ENCODE data around the gene C16orf46. TPM values are rescaled to one million over a fixed set of nuclear protein-coding genes. Genes with fewer than 3 reads are reported as not detected.

The C16orf46 gene
- polyA plus RNA-seq, 1 donor from 2014 or later = 8.7 TPM

DNA sequence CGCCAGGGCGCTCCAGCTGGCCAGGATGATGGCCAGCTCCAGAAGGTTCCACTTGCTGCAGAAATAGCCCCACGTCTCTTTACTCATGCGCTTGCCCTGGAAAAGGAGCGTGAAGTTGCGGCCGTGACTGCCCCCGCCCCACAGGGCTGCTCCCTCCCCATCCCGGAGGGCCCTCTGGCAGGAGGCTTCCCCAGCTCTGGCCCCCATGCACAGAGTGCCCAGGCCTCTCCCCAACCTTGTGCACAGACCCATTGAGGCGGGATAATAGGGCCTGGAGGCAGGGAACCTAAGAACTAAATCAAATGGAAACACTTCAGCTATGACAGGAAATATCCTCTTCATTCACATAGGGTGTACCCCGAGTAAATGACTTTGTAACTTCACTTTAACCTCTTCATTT is 40.4 kb upstream of the C16orf46 start:
- no peaks in the 10 kb centered on the region for H3K27me3 ChIP-seq (ENCODE audit: insufficient read depth, low read depth, low read length)
- no peaks in the 10 kb centered on the region for H3K9me3 ChIP-seq (ENCODE audit: low read length)
- TF ChIP-seq POLR2AphosphoS5 (IDR thresholded peaks at IDR 0.05) (no peak), SMC3 (conservative IDR thresholded peaks at IDR 0.05; ENCODE audit: poor library complexity) (no peak), EP300 (conservative IDR thresholded peaks at IDR 0.05; ENCODE audit: poor library complexity, severe bottlenecking) (no peak), MXI1 (conservative IDR thresholded peaks at IDR 0.05; ENCODE audit: poor library complexity, severe bottlenecking) (no peak), RAD21 (conservative IDR thresholded peaks at IDR 0.05) (no peak), EZH2 (IDR thresholded peaks at IDR 0.05; ENCODE audit: borderline replicate concordance, insufficient read depth, low read length, poor library complexity, severe bottlenecking) (no peak), TAF1 (IDR thresholded peaks at IDR 0.05; ENCODE audit: low read depth) (no peak)
- TF ChIP-seq, protein P1, sequence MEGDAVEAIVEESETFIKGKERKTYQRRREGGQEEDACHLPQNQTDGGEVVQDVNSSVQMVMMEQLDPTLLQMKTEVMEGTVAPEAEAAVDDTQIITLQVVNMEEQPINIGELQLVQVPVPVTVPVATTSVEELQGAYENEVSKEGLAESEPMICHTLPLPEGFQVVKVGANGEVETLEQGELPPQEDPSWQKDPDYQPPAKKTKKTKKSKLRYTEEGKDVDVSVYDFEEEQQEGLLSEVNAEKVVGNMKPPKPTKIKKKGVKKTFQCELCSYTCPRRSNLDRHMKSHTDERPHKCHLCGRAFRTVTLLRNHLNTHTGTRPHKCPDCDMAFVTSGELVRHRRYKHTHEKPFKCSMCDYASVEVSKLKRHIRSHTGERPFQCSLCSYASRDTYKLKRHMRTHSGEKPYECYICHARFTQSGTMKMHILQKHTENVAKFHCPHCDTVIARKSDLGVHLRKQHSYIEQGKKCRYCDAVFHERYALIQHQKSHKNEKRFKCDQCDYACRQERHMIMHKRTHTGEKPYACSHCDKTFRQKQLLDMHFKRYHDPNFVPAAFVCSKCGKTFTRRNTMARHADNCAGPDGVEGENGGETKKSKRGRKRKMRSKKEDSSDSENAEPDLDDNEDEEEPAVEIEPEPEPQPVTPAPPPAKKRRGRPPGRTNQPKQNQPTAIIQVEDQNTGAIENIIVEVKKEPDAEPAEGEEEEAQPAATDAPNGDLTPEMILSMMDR (IDR thresholded peaks at IDR 0.05; ENCODE audit: poor library complexity, severe bottlenecking) = no peak
- TF ChIP-seq, protein P2, sequence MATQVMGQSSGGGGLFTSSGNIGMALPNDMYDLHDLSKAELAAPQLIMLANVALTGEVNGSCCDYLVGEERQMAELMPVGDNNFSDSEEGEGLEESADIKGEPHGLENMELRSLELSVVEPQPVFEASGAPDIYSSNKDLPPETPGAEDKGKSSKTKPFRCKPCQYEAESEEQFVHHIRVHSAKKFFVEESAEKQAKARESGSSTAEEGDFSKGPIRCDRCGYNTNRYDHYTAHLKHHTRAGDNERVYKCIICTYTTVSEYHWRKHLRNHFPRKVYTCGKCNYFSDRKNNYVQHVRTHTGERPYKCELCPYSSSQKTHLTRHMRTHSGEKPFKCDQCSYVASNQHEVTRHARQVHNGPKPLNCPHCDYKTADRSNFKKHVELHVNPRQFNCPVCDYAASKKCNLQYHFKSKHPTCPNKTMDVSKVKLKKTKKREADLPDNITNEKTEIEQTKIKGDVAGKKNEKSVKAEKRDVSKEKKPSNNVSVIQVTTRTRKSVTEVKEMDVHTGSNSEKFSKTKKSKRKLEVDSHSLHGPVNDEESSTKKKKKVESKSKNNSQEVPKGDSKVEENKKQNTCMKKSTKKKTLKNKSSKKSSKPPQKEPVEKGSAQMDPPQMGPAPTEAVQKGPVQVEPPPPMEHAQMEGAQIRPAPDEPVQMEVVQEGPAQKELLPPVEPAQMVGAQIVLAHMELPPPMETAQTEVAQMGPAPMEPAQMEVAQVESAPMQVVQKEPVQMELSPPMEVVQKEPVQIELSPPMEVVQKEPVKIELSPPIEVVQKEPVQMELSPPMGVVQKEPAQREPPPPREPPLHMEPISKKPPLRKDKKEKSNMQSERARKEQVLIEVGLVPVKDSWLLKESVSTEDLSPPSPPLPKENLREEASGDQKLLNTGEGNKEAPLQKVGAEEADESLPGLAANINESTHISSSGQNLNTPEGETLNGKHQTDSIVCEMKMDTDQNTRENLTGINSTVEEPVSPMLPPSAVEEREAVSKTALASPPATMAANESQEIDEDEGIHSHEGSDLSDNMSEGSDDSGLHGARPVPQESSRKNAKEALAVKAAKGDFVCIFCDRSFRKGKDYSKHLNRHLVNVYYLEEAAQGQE (IDR thresholded peaks at IDR 0.05; ENCODE audit: borderline replicate concordance) = no peak
- no peaks in the 10 kb centered on the region for H3F3A ChIP-seq (ENCODE audit: insufficient read depth, low read length, poor library complexity, severe bottlenecking)
- no peak overlapping the region for H3K4me3 ChIP-seq (ENCODE audit: low read length)
- H4K20me1 ChIP-seq (ENCODE audit: insufficient read depth) = no peaks in the 10 kb centered on the region
- no peak overlapping the region for H3K9ac ChIP-seq (ENCODE audit: low read length)
- H3K36me3 ChIP-seq (ENCODE audit: insufficient read depth, low read length) = no peaks in the 10 kb centered on the region
- no peak overlapping the region for H3K27ac ChIP-seq (ENCODE audit: low read length)
- H3K79me2 ChIP-seq (replicated peaks; ENCODE audit: insufficient read depth, low read length) = no peaks in the 10 kb centered on the region
- no peak overlapping the region for H3K4me2 ChIP-seq (ENCODE audit: low read length)
- H3K9me2 ChIP-seq (ENCODE audit: insufficient read depth, low read length) = no peaks in the 10 kb centered on the region
- H2AFZ ChIP-seq (ENCODE audit: low read depth, low read length) = no peak overlapping the region

- Histone ChIP-seq H3K9ac (ENCODE audit: low read length) (no peak overlapping the region), H3F3A (ENCODE audit: insufficient read depth, low read length, poor library complexity, severe bottlenecking) (no peaks in the 10 kb centered on the region), H2AFZ (ENCODE audit: low read depth, low read length) (no peak overlapping the region)
These were observed 39.2 kb upstream of the C16orf46 start for GRCh38 chr16:81116285-81116684.

More at GRCh38 chr16:81116285-81116684, 39.2 kb upstream of the C16orf46 start:
- no peaks in the 10 kb centered on the region for H3K9me2 ChIP-seq (ENCODE audit: insufficient read depth, low read length)
- no peaks in the 10 kb centered on the region for H4K20me1 ChIP-seq (ENCODE audit: insufficient read depth)
- H3K79me2 ChIP-seq (replicated peaks; ENCODE audit: insufficient read depth, low read length) = no peaks in the 10 kb centered on the region
- H3K4me3 ChIP-seq (ENCODE audit: low read length) = no peak overlapping the region
- no peaks in the 10 kb centered on the region for H3K9me3 ChIP-seq (ENCODE audit: low read length)
- H3K36me3 ChIP-seq (ENCODE audit: insufficient read depth, low read length) = no peaks in the 10 kb centered on the region
- H3K4me2 ChIP-seq (ENCODE audit: low read length) = no peak overlapping the region
- no peak overlapping the region for H3K27ac ChIP-seq (ENCODE audit: low read length)
- TF ChIP-seq POLR2AphosphoS5 (IDR thresholded peaks at IDR 0.05) (no peak), TAF1 (IDR thresholded peaks at IDR 0.05; ENCODE audit: low read depth) (no peak), SMC3 (conservative IDR thresholded peaks at IDR 0.05; ENCODE audit: poor library complexity) (no peak), EP300 (conservative IDR thresholded peaks at IDR 0.05; ENCODE audit: poor library complexity, severe bottlenecking) (no peak), RAD21 (conservative IDR thresholded peaks at IDR 0.05) (no peak), MXI1 (conservative IDR thresholded peaks at IDR 0.05; ENCODE audit: poor library complexity, severe bottlenecking) (no peak), EZH2 (IDR thresholded peaks at IDR 0.05; ENCODE audit: borderline replicate concordance, insufficient read depth, low read length, poor library complexity, severe bottlenecking) (no peak)
- TF ChIP-seq, protein P2 (IDR thresholded peaks at IDR 0.05; ENCODE audit: borderline replicate concordance) = no peak
- TF ChIP-seq, protein P1 (IDR thresholded peaks at IDR 0.05; ENCODE audit: poor library complexity, severe bottlenecking) = no peak
- H3K27me3 ChIP-seq (ENCODE audit: insufficient read depth, low read depth, low read length) = no peaks in the 10 kb centered on the region

Data from neural cell (in vitro differentiated cells).